ENCODE measurements around the gene AEN. TPM values are rescaled to one million over a fixed set of nuclear protein-coding genes. Genes with fewer than 3 reads are reported as not detected.

The AEN gene, protein sequence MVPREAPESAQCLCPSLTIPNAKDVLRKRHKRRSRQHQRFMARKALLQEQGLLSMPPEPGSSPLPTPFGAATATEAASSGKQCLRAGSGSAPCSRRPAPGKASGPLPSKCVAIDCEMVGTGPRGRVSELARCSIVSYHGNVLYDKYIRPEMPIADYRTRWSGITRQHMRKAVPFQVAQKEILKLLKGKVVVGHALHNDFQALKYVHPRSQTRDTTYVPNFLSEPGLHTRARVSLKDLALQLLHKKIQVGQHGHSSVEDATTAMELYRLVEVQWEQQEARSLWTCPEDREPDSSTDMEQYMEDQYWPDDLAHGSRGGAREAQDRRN
- total RNA-seq (2022; extraction: Qiagen RNA extraction; ENCODE audit: low read depth): 72.7 to 93.9 TPM (median 84.6 TPM) in 5 replicates

GRCh38 chr15:88620995-88621772 is at the start of gene AEN:
TSS of gene AEN (plus strand) at chr15:88621340. CDS start at chr15:88626210, 4,870 bp downstream.

DNA sequence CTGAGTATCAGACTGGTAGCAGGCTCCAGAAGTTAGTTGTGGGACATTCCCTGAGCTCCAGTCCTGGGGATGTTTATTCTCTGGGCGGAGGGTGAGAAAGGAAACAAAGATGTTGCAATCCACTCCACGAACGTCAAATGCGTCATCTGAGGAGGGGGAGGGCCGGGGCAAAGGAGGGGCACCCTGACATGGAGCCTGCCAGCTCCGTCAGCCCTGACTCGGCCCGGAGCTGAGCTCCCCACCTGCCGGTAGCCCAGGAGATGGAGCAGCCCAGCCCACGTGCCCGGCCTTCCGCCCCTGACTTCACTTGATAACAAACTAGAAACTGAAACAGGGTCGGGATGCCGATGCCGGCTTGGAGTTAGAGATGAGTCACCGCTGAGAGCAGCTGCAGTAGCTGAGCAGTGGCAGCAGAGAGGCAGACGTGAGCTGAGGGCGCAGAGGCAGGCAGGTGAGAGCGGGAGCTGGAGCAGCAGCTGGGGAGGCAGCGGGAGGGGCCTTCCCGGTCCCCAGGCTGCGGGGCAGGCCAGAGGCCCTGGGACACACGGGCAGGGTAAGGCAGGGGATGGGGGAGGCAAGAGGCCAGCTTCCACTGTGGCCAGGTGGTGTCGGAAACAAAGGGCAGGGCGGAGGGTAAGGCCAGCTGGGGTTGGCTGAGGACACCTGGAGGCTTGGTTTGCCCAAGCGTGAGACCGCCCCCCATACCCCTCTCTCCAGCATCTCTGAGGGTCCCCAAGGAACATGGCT is 17.7 kb downstream of the AEN start, which contains the start of gene ISG20:
ISG20 (plus strand) TSS at position 391 of the 747 bp plus-strand sequence; CDS start at position 742, 351 bp downstream.

Other genes with a start within 250 kb of the AEN start
- gene MRPL46, start 154.0 kb upstream of the AEN start, total RNA-seq (2022; extraction: Qiagen RNA extraction; ENCODE audit: low read depth): 57.9 to 67.2 TPM (median 60.0 TPM) in 5 replicates
- 94.1 to 133 TPM (median 114 TPM) in 5 replicates for gene MRPS11, start 153.6 kb upstream of the AEN start, total RNA-seq (2022; extraction: Qiagen RNA extraction; ENCODE audit: low read depth)
- gene DET1, start 74.7 kb upstream of the AEN start, total RNA-seq (2022; extraction: Qiagen RNA extraction; ENCODE audit: low read depth): 4.6 to 6.3 TPM (median 5.4 TPM) in 5 replicates
- 38.6 to 46.7 TPM (median 41.7 TPM) in 5 replicates for gene ISG20, start 17.7 kb downstream of the AEN start, total RNA-seq (2022; extraction: Qiagen RNA extraction; ENCODE audit: low read depth)
- gene ACAN, start 182.1 kb downstream of the AEN start, total RNA-seq (2022; extraction: Qiagen RNA extraction; ENCODE audit: low read depth): 0.41 to 1.1 TPM (median 0.86 TPM) in 5 replicates

Data from A549 treated with GW870086 at 1 μM for 4 hours (cell line).